HEK293 (cell line): ENCODE results near the gene CELF4.

Source experiments
- BCL11A ChIP-seq: fragments of 450-650 bp; formaldehyde crosslinking; IDR thresholded peaks from 2 replicates; pipeline ENCODE4 v1.5.1; 2016; ENCODE audit warnings: low read depth, missing biosample characterization, missing genetic modification characterization
- CTCF ChIP-seq: fragments of 450-650 bp; formaldehyde crosslinking; IDR thresholded peaks from 2 replicates; pipeline ENCODE4 v1.5.1; 2016; ENCODE audit warnings: missing biosample characterization, missing genetic modification characterization
- IKZF3 ChIP-seq: fragments of 450-650 bp; IDR thresholded peaks from 2 replicates; pipeline ENCODE4 v1.5.0; 2018; ENCODE audit warnings: missing biosample characterization, mild to moderate bottlenecking, missing genetic modification characterization, moderate library complexity
- KLF7 ChIP-seq: fragments of 450-650 bp; formaldehyde crosslinking; IDR thresholded peaks from 2 replicates; pipeline ENCODE4 v1.5.1; 2016; ENCODE audit warnings: missing biosample characterization, missing genetic modification characterization, borderline replicate concordance
- ZBTB20 ChIP-seq: fragments of 450-650 bp; formaldehyde crosslinking; IDR thresholded peaks from 2 replicates; pipeline ENCODE4 v1.5.1; 2016; ENCODE audit warnings: missing biosample characterization, missing genetic modification characterization
- ZBTB21 ChIP-seq: fragments of 450-650 bp; formaldehyde crosslinking; IDR thresholded peaks from 2 replicates; pipeline ENCODE4 v1.5.1; 2017; ENCODE audit warnings: missing biosample characterization, missing genetic modification characterization
- ZNF175 ChIP-seq: fragments of 450-650 bp; formaldehyde crosslinking; IDR thresholded peaks from 2 replicates; pipeline ENCODE4 v1.5.1; 2016; ENCODE audit warnings: missing biosample characterization, missing genetic modification characterization
- TF ChIP-seq, protein P1 (sequence below): fragments of 450-650 bp; formaldehyde crosslinking; conservative IDR thresholded peaks from 2 replicates; pipeline ENCODE4 v1.5.1; 2016; ENCODE audit warnings: low read depth, missing biosample characterization, missing genetic modification characterization
- TF ChIP-seq, protein P2 (sequence below): fragments of 450-650 bp; formaldehyde crosslinking; IDR thresholded peaks from 2 replicates; pipeline ENCODE4 v1.5.1; 2017; ENCODE audit warnings: missing biosample characterization, missing genetic modification characterization

DNA sequence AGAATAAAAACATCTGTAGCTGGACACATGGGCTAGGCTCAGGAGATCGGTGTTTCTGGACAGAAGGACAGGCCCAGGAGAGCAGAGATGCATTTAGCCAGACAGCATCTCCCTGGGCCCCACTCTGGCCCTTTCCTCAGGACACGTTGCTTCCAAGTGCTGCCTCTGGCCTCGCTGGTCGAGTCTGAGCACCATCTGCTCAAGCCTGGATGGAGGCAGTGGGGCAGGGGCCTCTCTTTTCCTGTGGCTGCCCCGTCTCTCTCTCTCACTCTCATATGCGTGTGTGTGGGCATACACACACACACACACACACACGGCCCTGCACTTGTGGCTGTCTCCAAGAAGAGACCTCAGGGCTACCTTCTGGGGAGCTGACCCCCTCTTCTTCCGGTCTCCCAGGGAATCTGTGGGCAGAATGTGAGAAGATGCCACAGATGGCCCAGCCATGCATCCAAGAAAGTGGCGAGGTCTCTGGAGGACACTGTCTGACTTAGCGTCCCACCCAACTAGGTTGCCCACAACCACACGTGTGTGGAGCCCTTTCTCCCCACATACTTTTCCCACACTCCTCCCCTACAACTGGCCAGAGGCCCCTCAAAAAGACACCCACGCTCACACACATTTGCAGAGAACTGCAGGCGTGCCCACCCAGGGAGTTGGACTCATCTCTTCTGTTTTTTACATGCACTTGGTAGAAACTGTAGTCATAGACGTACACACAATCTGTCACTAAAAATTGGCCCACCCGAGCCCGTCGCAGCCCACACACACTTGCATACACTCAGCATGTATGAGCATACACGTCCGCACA is 19.9 kb downstream of the CELF4 start:
- TF ChIP-seq CTCF (tag by site-specific recombination) = no peak
- no peak for TF ChIP-seq BCL11A
- no peak for TF ChIP-seq ZBTB21 (tag by site-specific recombination)
- TF ChIP-seq IKZF3 = no peak
- no peak for TF ChIP-seq ZNF175
- no peak for TF ChIP-seq ZBTB20 (tag by site-specific recombination)
- TF ChIP-seq, protein P1, sequence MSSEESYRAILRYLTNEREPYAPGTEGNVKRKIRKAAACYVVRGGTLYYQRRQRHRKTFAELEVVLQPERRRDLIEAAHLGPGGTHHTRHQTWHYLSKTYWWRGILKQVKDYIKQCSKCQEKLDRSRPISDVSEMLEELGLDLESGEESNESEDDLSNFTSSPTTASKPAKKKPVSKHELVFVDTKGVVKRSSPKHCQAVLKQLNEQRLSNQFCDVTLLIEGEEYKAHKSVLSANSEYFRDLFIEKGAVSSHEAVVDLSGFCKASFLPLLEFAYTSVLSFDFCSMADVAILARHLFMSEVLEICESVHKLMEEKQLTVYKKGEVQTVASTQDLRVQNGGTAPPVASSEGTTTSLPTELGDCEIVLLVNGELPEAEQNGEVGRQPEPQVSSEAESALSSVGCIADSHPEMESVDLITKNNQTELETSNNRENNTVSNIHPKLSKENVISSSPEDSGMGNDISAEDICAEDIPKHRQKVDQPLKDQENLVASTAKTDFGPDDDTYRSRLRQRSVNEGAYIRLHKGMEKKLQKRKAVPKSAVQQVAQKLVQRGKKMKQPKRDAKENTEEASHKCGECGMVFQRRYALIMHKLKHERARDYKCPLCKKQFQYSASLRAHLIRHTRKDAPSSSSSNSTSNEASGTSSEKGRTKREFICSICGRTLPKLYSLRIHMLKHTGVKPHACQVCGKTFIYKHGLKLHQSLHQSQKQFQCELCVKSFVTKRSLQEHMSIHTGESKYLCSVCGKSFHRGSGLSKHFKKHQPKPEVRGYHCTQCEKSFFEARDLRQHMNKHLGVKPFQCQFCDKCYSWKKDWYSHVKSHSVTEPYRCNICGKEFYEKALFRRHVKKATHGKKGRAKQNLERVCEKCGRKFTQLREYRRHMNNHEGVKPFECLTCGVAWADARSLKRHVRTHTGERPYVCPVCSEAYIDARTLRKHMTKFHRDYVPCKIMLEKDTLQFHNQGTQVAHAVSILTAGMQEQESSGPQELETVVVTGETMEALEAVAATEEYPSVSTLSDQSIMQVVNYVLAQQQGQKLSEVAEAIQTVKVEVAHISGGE = no peak
- no peak for TF ChIP-seq KLF7 (tag by site-specific recombination)
- TF ChIP-seq, protein P2, sequence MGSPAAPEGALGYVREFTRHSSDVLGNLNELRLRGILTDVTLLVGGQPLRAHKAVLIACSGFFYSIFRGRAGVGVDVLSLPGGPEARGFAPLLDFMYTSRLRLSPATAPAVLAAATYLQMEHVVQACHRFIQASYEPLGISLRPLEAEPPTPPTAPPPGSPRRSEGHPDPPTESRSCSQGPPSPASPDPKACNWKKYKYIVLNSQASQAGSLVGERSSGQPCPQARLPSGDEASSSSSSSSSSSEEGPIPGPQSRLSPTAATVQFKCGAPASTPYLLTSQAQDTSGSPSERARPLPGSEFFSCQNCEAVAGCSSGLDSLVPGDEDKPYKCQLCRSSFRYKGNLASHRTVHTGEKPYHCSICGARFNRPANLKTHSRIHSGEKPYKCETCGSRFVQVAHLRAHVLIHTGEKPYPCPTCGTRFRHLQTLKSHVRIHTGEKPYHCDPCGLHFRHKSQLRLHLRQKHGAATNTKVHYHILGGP (tag by site-specific recombination) = no peak
